K562 (cell line): Measurements from ENCODE around the gene CXCL6. TPM values are rescaled to one million over a fixed set of nuclear protein-coding genes. Genes with fewer than 3 reads are reported as not detected.
A peak's percentile ranks its signal among the peaks of the same experiment; 100 is the strongest.

Experiments
- ATAC-seq: fragments of 200-7000 bp; cut with Tn5 transposase; 3 replicates; pipeline ENCODE4 v1.9.1; 2020; ENCODE audit warnings: moderate library complexity
- BruUV-seq: library from RNA; stranded (reverse); fragments of 400-500 nt; replicated peaks from 2 replicates; lab custom pipeline; 2021; lab: Mats Ljungman, UMichigan
- CTCF ChIA-PET: fragments of 300-600 bp; formaldehyde crosslinking; extraction: SDS; loops from one replicate; lab custom pipeline; 2021; ENCODE audit warnings: low intra/inter-chr PET ratio; lab: Yijun Ruan, JAX
- POLR2A ChIA-PET: fragments of 300-600, 350-650 bp; sonication (Branson Sonifier 250); formaldehyde crosslinking; extraction: SDS; loops from one replicate; lab custom pipeline; 2021; ENCODE audit warnings: antibody characterized with exemption, inconsistent platforms; lab: Yijun Ruan, JAX
- DNase-seq, 4 experiments: peaks; one replicate each; pipeline versions ENCODE4 v3.0.0 to v3.0.0-alpha.2; 2011 to 2018; ENCODE audit warnings: low spot score in 3 of 4, mixed read lengths in 3 of 4; ENCODE audit errors: extremely low read depth in 1 of 4
- FAIRE-seq: peaks from 2 replicates; lab custom pipeline; 2011; peaks lifted over from hg19 to GRCh38; lab: Jason Lieb, UNC
- H2AFZ ChIP-seq: 2 replicates; pipeline ENCODE4 v1.6.0; 2011; ENCODE audit warnings: low read depth, low read length, control low read depth, inconsistent platforms
- H3K27ac ChIP-seq: fragments of 200-600 bp; 3 replicates; pipeline ENCODE4 v1.8.0; 2011; ENCODE audit warnings: low read depth, mild to moderate bottlenecking, control low read depth, inconsistent platforms, low read length, moderate library complexity, mixed read lengths; ENCODE audit errors: extremely low read depth
- H3K27me3 ChIP-seq, 2 experiments: fragments of 300-600 bp in 1 of 2; 2 replicates in 1 of 2; 3 replicates in 1 of 2; pipeline versions ENCODE4 v1.6.0 to v1.8.0; 2011; ENCODE audit warnings: inconsistent platforms in 2 of 2, low read length in 2 of 2, mild to moderate bottlenecking in 1 of 2, mixed read lengths in 1 of 2, moderate library complexity in 1 of 2; ENCODE audit not compliant: control insufficient read depth in 2 of 2, insufficient read depth in 2 of 2
- H3K36me3 ChIP-seq: fragments of 300-600 bp; 3 replicates; pipeline ENCODE4 v1.8.0; 2011; ENCODE audit warnings: mild to moderate bottlenecking, low read length, inconsistent platforms; ENCODE audit not compliant: control insufficient read depth, insufficient read depth
- H3K4me1 ChIP-seq, 2 experiments: fragments of 200-600 bp in 1 of 2; replicated peaks in 1 of 2; 2 replicates in 1 of 2; 3 replicates in 1 of 2; pipeline versions ENCODE4 v1.5.1 to v1.8.0; 2011; ENCODE audit warnings: inconsistent platforms in 2 of 2, low read length in 2 of 2, mild to moderate bottlenecking in 1 of 2, mixed read lengths in 1 of 2, moderate library complexity in 1 of 2; ENCODE audit not compliant: control insufficient read depth in 2 of 2, insufficient read depth in 2 of 2
- H3K4me2 ChIP-seq: 2 replicates; pipeline ENCODE4 v1.6.1; 2011; ENCODE audit warnings: low read length, control low read depth, inconsistent platforms, mixed read lengths; ENCODE audit not compliant: insufficient read depth
- H3K4me3 ChIP-seq: fragments of 200-600 bp; sonication (generic), shearing (Covaris generic); 2 replicates; pipeline ENCODE4 v1.5.1; 2016; ENCODE audit warnings: control low read depth, inconsistent platforms
- H3K79me2 ChIP-seq: fragments of 200-600 bp; 3 replicates; pipeline ENCODE4 v1.8.0; 2011; ENCODE audit warnings: low read length, inconsistent platforms; ENCODE audit not compliant: control insufficient read depth, insufficient read depth
- H3K9ac ChIP-seq, 2 experiments: 2 replicates each; pipeline versions ENCODE4 v1.6.0 to v1.6.1; 2011; ENCODE audit warnings: low read depth in 2 of 2, low read length in 2 of 2, control low read depth in 1 of 2, inconsistent platforms in 1 of 2, mild to moderate bottlenecking in 1 of 2, mixed read lengths in 1 of 2; ENCODE audit not compliant: insufficient read depth in 1 of 2
- H3K9me1 ChIP-seq: one replicate; pipeline ENCODE4 v1.6.0; 2011; ENCODE audit warnings: inconsistent platforms, mild to moderate bottlenecking, low read length, moderate library complexity; ENCODE audit not compliant: control insufficient read depth, insufficient read depth
- H3K9me3 ChIP-seq: replicated peaks from 2 replicates; pipeline ENCODE4 v1.5.1; 2011; ENCODE audit warnings: low read depth, low read length, inconsistent platforms; ENCODE audit not compliant: control insufficient read depth, insufficient read depth
- H4K20me1 ChIP-seq: replicated peaks from 2 replicates; pipeline ENCODE4 v1.6.1; 2011; ENCODE audit warnings: low read length, inconsistent platforms, mixed read lengths; ENCODE audit not compliant: control insufficient read depth, insufficient read depth
- ATF4 ChIP-seq: fragments of 450-650 bp; formaldehyde crosslinking; IDR thresholded peaks from 2 replicates; pipeline ENCODE4 v1.4.0; 2022; ENCODE audit warnings: mild to moderate bottlenecking, moderate library complexity
- LEF1 ChIP-seq: fragments of 450-650 bp; IDR thresholded peaks from 2 replicates; pipeline ENCODE4 v1.6.1; 2016; ENCODE audit warnings: mild to moderate bottlenecking
- NONO ChIP-seq, 2 experiments: fragments of 200-400 bp in 1 of 2; fragments of 450-650 bp in 1 of 2; formaldehyde crosslinking in 1 of 2; IDR thresholded peaks; 2 replicates each; pipeline ENCODE4 v1.6.1; 2017; ENCODE audit warnings: low read depth in 2 of 2, mild to moderate bottlenecking in 2 of 2, moderate library complexity in 2 of 2, low read length in 1 of 2
- PHF8 ChIP-seq: fragments of 200-600 bp; sonication (generic); IDR thresholded peaks from 2 replicates; pipeline ENCODE4 v1.6.1; 2012; ENCODE audit warnings: mixed run types, mild to moderate bottlenecking, inconsistent platforms, low read length, moderate library complexity, borderline replicate concordance
- RAD51 ChIP-seq: fragments of 450-650 bp; IDR thresholded peaks from 2 replicates; pipeline ENCODE4 v1.7.1; 2016; ENCODE audit warnings: low read depth, mild to moderate bottlenecking, borderline replicate concordance
- RNF2 ChIP-seq: sonication (generic); IDR thresholded peaks from 2 replicates; pipeline ENCODE4 v1.6.1; 2016
- TAF15 ChIP-seq: fragments of 200-400 bp; formaldehyde crosslinking; IDR thresholded peaks from 2 replicates; pipeline ENCODE4 v1.6.1; 2017; ENCODE audit warnings: mild to moderate bottlenecking, low read depth, low read length, moderate library complexity
- TCF3 ChIP-seq: sonication (generic); formaldehyde crosslinking; IDR thresholded peaks from 2 replicates; pipeline ENCODE4 v1.4.0; 2020; ENCODE audit warnings: mild to moderate bottlenecking, missing genetic modification reagents
- TCF7L2 ChIP-seq: fragments of 150-350 bp; IDR thresholded peaks from 2 replicates; pipeline ENCODE4 v1.6.1; 2016; ENCODE audit warnings: low read depth, mild to moderate bottlenecking, low read length, moderate library complexity
- TEAD1 ChIP-seq, 2 experiments: fragments of 450-650 bp in 1 of 2; sonication (generic) in 1 of 2; formaldehyde crosslinking; IDR thresholded peaks; 2 replicates each; pipeline versions ENCODE4 v1.4.0 to v1.8.0; 2020 to 2022; ENCODE audit warnings: mild to moderate bottlenecking in 2 of 2, missing genetic modification reagents in 1 of 2
- ZNF318 ChIP-seq, 2 experiments: fragments of 450-650 bp; IDR thresholded peaks; 2 replicates each; pipeline ENCODE4 v1.6.1; 2016; ENCODE audit warnings: mild to moderate bottlenecking in 2 of 2, borderline replicate concordance in 1 of 2, low read depth in 1 of 2, moderate library complexity in 1 of 2
- WGBS: fragments of 100-300 bp; shearing (Covaris generic); methylation state at CpG from one replicate; pipeline ENCODE4 v1.1.6; 2016; ENCODE audit warnings: low coverage, mixed read lengths; ENCODE audit not compliant: insufficient coverage; ENCODE audit errors: missing lambda C conversion rate; 5-methylcytosine and 5-hydroxymethylcytosine counted together
- in situ Hi-C: fragments of 300-500 bp; cut with MboI; formaldehyde crosslinking; loops from 4 replicates; pipeline ENCODE4 v1.15.0; 2018; ENCODE audit warnings: inconsistent platforms, mixed read lengths
- intact Hi-C: fragments of 100-400 bp; cut with micrococcal nuclease; formaldehyde crosslinking; loops from 2 replicates; pipeline ENCODE4 v1.14.2; 2022
- polyA plus RNA-seq, 8 experiments: library from polyadenylated mRNA; depleted of rRNA in 4 of 8; stranded (reverse) in 5 of 8; unstranded in 3 of 8; fragments of >200 nt; fragmentation: Nextera tagmentation in 2 of 8; fragmentation: Illumina TruSeq in 1 of 8; extraction: Ambion mirVana in 2 of 8; extraction: Trizol in 1 of 8; gene quantifications; 2 replicates each; pipeline versions ENCODE4 v1.2.1 to v1.2.3, GENCODE V29; 2011 to 2014; ENCODE audit warnings: inconsistent platforms in 1 of 8, missing spikeins in 1 of 8
- total RNA-seq, 7 experiments: library from RNA; depleted of rRNA in 6 of 7; stranded (reverse); fragments of >200 nt in 6 of 7; fragmentation: Illumina TruSeq in 2 of 7; extraction: Trizol in 2 of 7; gene quantifications; 2 replicates each; pipeline versions ENCODE4 v1.2.1 to v1.2.3, GENCODE V29; 2011 to 2021; ENCODE audit warnings: low replicate concordance in 1 of 7

The CXCL6 gene
- total and polyA plus RNA-seq, 9 of the 15 experiments (the other 6 are each of a cell fraction or from before 2014, with no cell fraction given): not detected

GRCh38 chr4:73868206-73869129, 32.0 kb downstream of the CXCL6 start:
- Histone ChIP-seq H3K36me3 (no peaks in the 10 kb centered on the region), H2AFZ (peak overlapping the region; percentile 89), H3K4me3 (peak overlapping the region; percentile 54), H3K27me3 (no peaks in the 10 kb centered on the region), H3K27ac (no peak overlapping the region), H3K9me3 (no peaks in the 10 kb centered on the region), H3K4me2 (peak overlapping the region; percentile 86), H3K4me1 (peaks cover 9 to 11% of the 10 kb centered on the region in 2 experiments; a peak in 4 of 5 replicates), H3K9ac (peak overlapping the region; percentile 61 to 91), H3K79me2 (no peaks in the 10 kb centered on the region), H4K20me1 (no peaks in the 10 kb centered on the region), H3K9me1 (no peaks in the 10 kb centered on the region)
- peak in 2 of 4 experiments; percentile 39 to 47 for DNase-seq
- intact Hi-C loops (loop anchor here (1.0 to 5.0 kb wide), 4 partner anchors 54 to 266 kb away; partner anchors contain the start of genes CXCL2 and CXCL3), in situ Hi-C loops (no loop called here)
- ATAC-seq: peak; percentile 73
- TSS peak; percentile 79 for BruUV-seq
- ChIA-PET CTCF (no interaction called here), POLR2A (interaction anchor here (0.6 to 0.7 kb wide), 3 partner anchors 8 to 14 kb away, joined by 3 to 4 read pairs (median 3); no protein-coding TSS in a partner anchor)
- WGBS: 25% methylated on average over 16 of the region's 16 CpGs
- peak; percentile 44 for FAIRE-seq
- TF ChIP-seq ATF4 (CRISPR knock-in tag) (no peak), LEF1 (no peak), TAF15 (no peak), NONO (IDR thresholded peaks at IDR 0.05; ENCODE audit: low read depth in 2 of 2, low read length in 1 of 2) (no peak), RAD51 (no peak), PHF8 (0 out of 2 replicates have a peak, but pooled peaks have one; percentile 8), RNF2 (no peak), ZNF318 (IDR thresholded peaks at IDR 0.05; ENCODE audit: borderline replicate concordance in 1 of 2, low read depth in 1 of 2) (no peak), TEAD1 (CRISPR knock-in tag; IDR thresholded peaks at IDR 0.05) (no peak), TCF7L2 (no peak), TCF3 (CRISPR knock-in tag) (0 out of 2 replicates have a peak, but pooled peaks have one; percentile 6)
